HCT116 (cell line): Measurements from ENCODE around the gene TBC1D30. TPM values are rescaled to one million over a fixed set of nuclear protein-coding genes. Genes with fewer than 3 reads are reported as not detected.

ENCODE experiments used
- ATAC-seq: fragments of 200-7000 bp; cut with Tn5 transposase; 2 replicates; pipeline ENCODE4 v1.9.1; 2020; ENCODE audit warnings: mild to moderate bottlenecking, moderate library complexity
- BruUV-seq: library from RNA; stranded (reverse); fragments of 400-500 nt; replicated peaks from 2 replicates; lab custom pipeline; 2021; lab: Mats Ljungman, UMichigan
- CTCF ChIA-PET: fragments of 300-600 bp; sonication (Branson Sonifier 250); formaldehyde crosslinking; loops from one replicate; lab custom pipeline; 2021; ENCODE audit warnings: antibody characterized with exemption; lab: Charles Lee
- POLR2A ChIA-PET: fragments of 300-600, 350-600 bp; sonication (Branson Sonifier 250); formaldehyde crosslinking; loops from one replicate; lab custom pipeline; 2021; ENCODE audit warnings: antibody characterized with exemption; lab: Charles Lee
- RAD21 ChIA-PET, 2 experiments: fragments of 300-600 bp; sonication (Branson Sonifier 250); formaldehyde crosslinking; loops; one replicate each; lab custom pipeline; 2023; ENCODE audit warnings: low total read pairs in 2 of 2; ENCODE audit not compliant: uncharacterized antibody in 2 of 2, unreplicated experiment in 2 of 2, low non-redundant PET in 1 of 2; lab: Charles Lee
- DNase-seq: peaks from one replicate; pipeline ENCODE4 v3.0.0-alpha.2; 2010; ENCODE audit warnings: low read depth, low spot score
- H2AFZ ChIP-seq: fragments of 200-600 bp; shearing (Covaris generic), sonication (generic); 2 replicates; pipeline ENCODE4 v1.6.1; 2017; ENCODE audit warnings: low read depth, mixed run types, mixed read lengths, antibody characterized with exemption, low read length; ENCODE audit not compliant: poor library complexity, severe bottlenecking
- H3K27ac ChIP-seq: 2 replicates; pipeline ENCODE4 v1.5.1; 2012; ENCODE audit warnings: low read depth, low read length
- H3K27me3 ChIP-seq: fragments of 200-600 bp; sonication (generic); 2 replicates; pipeline ENCODE4 v1.6.1; 2016; ENCODE audit warnings: mixed run types, low read length, mixed read lengths; ENCODE audit not compliant: insufficient read depth
- H3K36me3 ChIP-seq, 2 experiments: fragments of 200-500 bp in 1 of 2; fragments of 200-600 bp in 1 of 2; sonication (Bioruptor generic) in 1 of 2; sonication (generic) in 1 of 2; 2 replicates each; pipeline versions ENCODE4 v1.5.1 to v1.6.1; 2014 to 2016; ENCODE audit warnings: low read length in 2 of 2, inconsistent platforms in 1 of 2, mixed read lengths in 1 of 2, mixed run types in 1 of 2; ENCODE audit not compliant: insufficient read depth in 2 of 2, control insufficient read depth in 1 of 2
- H3K4me1 ChIP-seq, 2 experiments: fragments of 200-600 bp in 1 of 2; sonication (generic) in 1 of 2; 2 replicates each; pipeline versions ENCODE4 v1.5.1 to v1.6.1; 2012 to 2017; ENCODE audit warnings: low read length in 2 of 2, inconsistent platforms in 1 of 2, mild to moderate bottlenecking in 1 of 2, mixed read lengths in 1 of 2, mixed run types in 1 of 2, moderate library complexity in 1 of 2; ENCODE audit not compliant: insufficient read depth in 2 of 2, control insufficient read depth in 1 of 2
- H3K4me2 ChIP-seq: fragments of 200-600 bp; sonication (generic); 2 replicates; pipeline ENCODE4 v1.6.1; 2017; ENCODE audit warnings: mixed run types, low read length, mixed read lengths
- H3K4me3 ChIP-seq, 2 experiments: fragments of 200-600 bp in 1 of 2; sonication (generic) in 1 of 2; replicated peaks in 1 of 2; 2 replicates each; pipeline ENCODE4 v1.5.1; 2011 to 2016; ENCODE audit warnings: low read length in 2 of 2, control low read depth in 1 of 2, low read depth in 1 of 2, mild to moderate bottlenecking in 1 of 2, mixed read lengths in 1 of 2, mixed run types in 1 of 2
- H3K79me2 ChIP-seq: fragments of 200-600 bp; sonication (generic); 2 replicates; pipeline ENCODE4 v1.6.1; 2017; ENCODE audit warnings: mild to moderate bottlenecking, mixed run types, low read length, moderate library complexity, mixed read lengths; ENCODE audit not compliant: insufficient read depth
- H3K9ac ChIP-seq: fragments of 200-600 bp; sonication (generic); 2 replicates; pipeline ENCODE4 v1.6.1; 2016; ENCODE audit warnings: low read length, mixed read lengths
- H3K9me2 ChIP-seq: fragments of 200-600 bp; sonication (generic), shearing (Covaris generic); 2 replicates; pipeline ENCODE4 v1.6.1; 2017; ENCODE audit warnings: mixed run types, mild to moderate bottlenecking, moderate library complexity; ENCODE audit not compliant: insufficient read depth
- H3K9me3 ChIP-seq, 2 experiments: fragments of 200-500 bp in 1 of 2; fragments of 200-600 bp in 1 of 2; sonication (Bioruptor generic) in 1 of 2; sonication (generic) in 1 of 2; 2 replicates each; pipeline ENCODE4 v1.6.1; 2014 to 2017; ENCODE audit warnings: low read length in 2 of 2, mixed read lengths in 2 of 2, inconsistent platforms in 1 of 2, low read depth in 1 of 2, mild to moderate bottlenecking in 1 of 2, mixed run types in 1 of 2, moderate library complexity in 1 of 2; ENCODE audit not compliant: control insufficient read depth in 1 of 2, insufficient read depth in 1 of 2
- H4K20me1 ChIP-seq: fragments of 200-600 bp; sonication (generic), shearing (Covaris generic); 2 replicates; pipeline ENCODE4 v1.6.1; 2017; ENCODE audit warnings: mixed run types, mild to moderate bottlenecking, moderate library complexity; ENCODE audit not compliant: insufficient read depth
- CBX3 ChIP-seq: IDR thresholded peaks from 2 replicates; pipeline ENCODE4 v1.6.1; 2012; ENCODE audit warnings: low read depth
- CEBPB ChIP-seq: IDR thresholded peaks from 2 replicates; pipeline ENCODE4 v1.6.1; 2012; ENCODE audit warnings: low read depth
- EGR1 ChIP-seq: IDR thresholded peaks from 2 replicates; pipeline ENCODE4 v1.6.1; 2012; ENCODE audit warnings: low read depth
- ELF1 ChIP-seq: IDR thresholded peaks from 2 replicates; pipeline ENCODE4 v1.6.1; 2012; ENCODE audit warnings: low read depth, borderline replicate concordance
- EZH2 ChIP-seq: fragments of 200-600 bp; sonication (generic); IDR thresholded peaks from 2 replicates; pipeline ENCODE4 v1.6.1; 2017; ENCODE audit warnings: antibody characterized with exemption, mixed run types
- EZH2phosphoT487 ChIP-seq: fragments of 200-600 bp; IDR thresholded peaks from 2 replicates; pipeline ENCODE4 v1.6.1; 2018; ENCODE audit warnings: antibody characterized with exemption, borderline replicate concordance
- POLR2A ChIP-seq: IDR thresholded peaks from 2 replicates; pipeline ENCODE4 v1.7.0; 2011; ENCODE audit warnings: borderline replicate concordance; ENCODE audit not compliant: insufficient read depth, insufficient read length; ENCODE audit errors: extremely low read depth
- RAD21 ChIP-seq: IDR thresholded peaks from 2 replicates; pipeline ENCODE4 v1.6.1; 2012; ENCODE audit warnings: low read depth, mild to moderate bottlenecking
- SIN3A ChIP-seq: IDR thresholded peaks from 2 replicates; pipeline ENCODE4 v1.6.1; 2012; ENCODE audit warnings: low read depth
- SP1 ChIP-seq: IDR thresholded peaks from 2 replicates; pipeline ENCODE4 v1.6.1; 2012; ENCODE audit warnings: low read depth
- TCF7L2 ChIP-seq: IDR thresholded peaks from 2 replicates; pipeline ENCODE4 v1.7.0; 2011; ENCODE audit warnings: borderline replicate concordance, inconsistent platforms; ENCODE audit not compliant: insufficient read depth, insufficient read length; ENCODE audit errors: extremely low read depth
- YY1 ChIP-seq: IDR thresholded peaks from 2 replicates; pipeline ENCODE4 v1.6.1; 2011; ENCODE audit warnings: low read length, low read depth, moderate library complexity, mild to moderate bottlenecking; ENCODE audit not compliant: insufficient replicate concordance; ENCODE audit errors: extremely low read depth
- ZFX ChIP-seq: fragments of 450-650 bp; IDR thresholded peaks from 2 replicates; pipeline ENCODE4 v1.6.1; 2017
- intact Hi-C: fragments of 100-400 bp; cut with micrococcal nuclease; formaldehyde crosslinking; loops from 2 replicates; pipeline ENCODE4 v1.10.0; 2022
- total RNA-seq: library from RNA; stranded (reverse); gene quantifications from one replicate; pipeline ENCODE4 v1.2.1, GENCODE V29; 2021; ENCODE audit not compliant: unreplicated experiment
- TF ChIP-seq, protein P1 (sequence below): IDR thresholded peaks from 2 replicates; pipeline ENCODE4 v1.6.1; 2011; ENCODE audit warnings: mild to moderate bottlenecking, low read length, moderate library complexity; ENCODE audit not compliant: insufficient replicate concordance; ENCODE audit errors: extremely low read depth
- TF ChIP-seq, protein P2 (sequence below): IDR thresholded peaks from 2 replicates; pipeline ENCODE4 v1.6.1; 2012
- TF ChIP-seq, protein P3 (sequence below), 3 experiments: fragments of 200-600 bp in 1 of 3; sonication (generic) in 1 of 3; IDR thresholded peaks in 2 of 3; conservative IDR thresholded peaks in 1 of 3; 2 replicates each; pipeline ENCODE4 v1.5.1; 2012 to 2017; ENCODE audit warnings: low read depth in 2 of 3, low read length in 2 of 3, antibody characterized with exemption in 1 of 3, borderline replicate concordance in 1 of 3, control low read depth in 1 of 3, mild to moderate bottlenecking in 1 of 3, mixed read lengths in 1 of 3, mixed run types in 1 of 3, moderate library complexity in 1 of 3; ENCODE audit not compliant: insufficient read depth in 1 of 3

The TBC1D30 gene
- total RNA-seq, 1 experiment from 2014 or later = 24.1 TPM

DNA sequence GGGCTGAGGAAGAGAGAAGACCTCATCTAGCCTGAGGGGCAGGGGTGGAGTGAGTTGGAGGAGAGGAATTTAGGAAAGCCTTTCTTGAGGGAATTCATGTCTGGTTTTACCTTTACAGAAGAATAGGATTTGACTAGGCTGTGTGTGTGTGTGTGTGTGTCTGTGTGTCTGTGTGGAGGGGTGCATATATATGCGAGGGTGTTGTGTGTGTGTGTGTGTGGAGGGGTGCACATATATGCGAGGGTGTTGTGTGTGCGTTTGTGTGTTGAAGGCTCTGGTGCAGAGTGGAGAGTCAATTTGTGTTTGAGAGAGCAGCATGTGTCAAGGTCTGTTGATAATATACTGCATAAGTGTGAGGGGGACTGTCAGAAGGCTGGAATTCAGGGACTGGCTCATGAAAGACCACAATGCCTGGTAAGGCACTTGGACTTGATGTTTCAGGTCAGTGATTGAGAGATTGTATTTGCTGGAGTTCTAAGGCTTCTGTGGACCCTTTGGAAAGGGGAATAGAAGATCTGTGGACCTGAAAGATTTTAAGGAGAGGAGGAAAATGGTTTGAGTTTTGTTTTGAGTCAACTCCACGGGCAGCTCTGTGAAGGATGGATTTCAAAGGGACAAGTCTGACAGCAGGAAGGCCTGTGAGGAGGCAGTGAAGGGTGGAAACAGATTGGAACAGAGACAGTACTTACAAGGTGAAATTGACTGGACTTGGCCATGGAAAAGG is 34.6 kb downstream of the TBC1D30 start:
- H3K9ac ChIP-seq = no peak overlapping the region
- ATAC-seq (no peak), DNase-seq (no peak)
- H3K4me2 ChIP-seq = no peak overlapping the region
- no peaks in the 10 kb centered on the region for H3K27me3 ChIP-seq
- H3K27ac ChIP-seq = no peak overlapping the region
- no peaks in the 10 kb centered on the region for H3K9me3 ChIP-seq
- ChIA-PET CTCF (no interaction called here), POLR2A (no interaction called here), RAD21 (no interaction called here)
- no peak overlapping the region for H3K4me3 ChIP-seq
- H3K79me2 ChIP-seq = no peaks in the 10 kb centered on the region; the same call in none of the 2 replicates
- no peaks in the 10 kb centered on the region for H3K9me2 ChIP-seq
- no TSS peak for BruUV-seq
- no peaks in the 10 kb centered on the region for H4K20me1 ChIP-seq
- intact Hi-C loops = no loop called here
- H3K4me1 ChIP-seq = no peaks in the 10 kb centered on the region
- TF ChIP-seq CBX3 (no peak), EZH2 (no peak), EZH2phosphoT487 (no peak), ELF1 (no peak), SP1 (no peak), POLR2A (no peak), RAD21 (no peak), SIN3A (no peak), ZFX (no peak), TCF7L2 (no peak), YY1 (no peak), EGR1 (no peak), CEBPB (no peak)
- TF ChIP-seq, protein P1, sequence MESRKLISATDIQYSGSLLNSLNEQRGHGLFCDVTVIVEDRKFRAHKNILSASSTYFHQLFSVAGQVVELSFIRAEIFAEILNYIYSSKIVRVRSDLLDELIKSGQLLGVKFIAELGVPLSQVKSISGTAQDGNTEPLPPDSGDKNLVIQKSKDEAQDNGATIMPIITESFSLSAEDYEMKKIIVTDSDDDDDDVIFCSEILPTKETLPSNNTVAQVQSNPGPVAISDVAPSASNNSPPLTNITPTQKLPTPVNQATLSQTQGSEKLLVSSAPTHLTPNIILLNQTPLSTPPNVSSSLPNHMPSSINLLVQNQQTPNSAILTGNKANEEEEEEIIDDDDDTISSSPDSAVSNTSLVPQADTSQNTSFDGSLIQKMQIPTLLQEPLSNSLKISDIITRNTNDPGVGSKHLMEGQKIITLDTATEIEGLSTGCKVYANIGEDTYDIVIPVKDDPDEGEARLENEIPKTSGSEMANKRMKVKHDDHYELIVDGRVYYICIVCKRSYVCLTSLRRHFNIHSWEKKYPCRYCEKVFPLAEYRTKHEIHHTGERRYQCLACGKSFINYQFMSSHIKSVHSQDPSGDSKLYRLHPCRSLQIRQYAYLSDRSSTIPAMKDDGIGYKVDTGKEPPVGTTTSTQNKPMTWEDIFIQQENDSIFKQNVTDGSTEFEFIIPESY = no peak
- TF ChIP-seq, protein P2, sequence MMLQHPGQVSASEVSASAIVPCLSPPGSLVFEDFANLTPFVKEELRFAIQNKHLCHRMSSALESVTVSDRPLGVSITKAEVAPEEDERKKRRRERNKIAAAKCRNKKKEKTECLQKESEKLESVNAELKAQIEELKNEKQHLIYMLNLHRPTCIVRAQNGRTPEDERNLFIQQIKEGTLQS = no peak
- TF ChIP-seq, protein P3, sequence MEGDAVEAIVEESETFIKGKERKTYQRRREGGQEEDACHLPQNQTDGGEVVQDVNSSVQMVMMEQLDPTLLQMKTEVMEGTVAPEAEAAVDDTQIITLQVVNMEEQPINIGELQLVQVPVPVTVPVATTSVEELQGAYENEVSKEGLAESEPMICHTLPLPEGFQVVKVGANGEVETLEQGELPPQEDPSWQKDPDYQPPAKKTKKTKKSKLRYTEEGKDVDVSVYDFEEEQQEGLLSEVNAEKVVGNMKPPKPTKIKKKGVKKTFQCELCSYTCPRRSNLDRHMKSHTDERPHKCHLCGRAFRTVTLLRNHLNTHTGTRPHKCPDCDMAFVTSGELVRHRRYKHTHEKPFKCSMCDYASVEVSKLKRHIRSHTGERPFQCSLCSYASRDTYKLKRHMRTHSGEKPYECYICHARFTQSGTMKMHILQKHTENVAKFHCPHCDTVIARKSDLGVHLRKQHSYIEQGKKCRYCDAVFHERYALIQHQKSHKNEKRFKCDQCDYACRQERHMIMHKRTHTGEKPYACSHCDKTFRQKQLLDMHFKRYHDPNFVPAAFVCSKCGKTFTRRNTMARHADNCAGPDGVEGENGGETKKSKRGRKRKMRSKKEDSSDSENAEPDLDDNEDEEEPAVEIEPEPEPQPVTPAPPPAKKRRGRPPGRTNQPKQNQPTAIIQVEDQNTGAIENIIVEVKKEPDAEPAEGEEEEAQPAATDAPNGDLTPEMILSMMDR (IDR thresholded peaks at IDR 0.05 in 2 of 3, conservative IDR thresholded peaks at IDR 0.05 in 1 of 3; ENCODE audit: borderline replicate concordance in 1 of 3, insufficient read depth in 1 of 3, low read depth in 2 of 3, low read length in 2 of 3) = no peak
- peaks cover 0 to 8% of the 10 kb centered on the region in 2 experiments; a peak in 1 of 4 replicates for H3K36me3 ChIP-seq
- H2AFZ ChIP-seq = no peak overlapping the region
